GM12873 (cell line): ENCODE results near the gene TSLP.

Experiments used
- TF ChIP-seq, protein P1 (sequence below): IDR thresholded peaks from 2 replicates; pipeline ENCODE4 v1.5.1; 2012; ENCODE audit warnings: low read depth, mild to moderate bottlenecking, moderate library complexity, low read length, control low read depth; ENCODE audit not compliant: insufficient read depth; ENCODE audit errors: missing control alignments

TSLP gene

DNA sequence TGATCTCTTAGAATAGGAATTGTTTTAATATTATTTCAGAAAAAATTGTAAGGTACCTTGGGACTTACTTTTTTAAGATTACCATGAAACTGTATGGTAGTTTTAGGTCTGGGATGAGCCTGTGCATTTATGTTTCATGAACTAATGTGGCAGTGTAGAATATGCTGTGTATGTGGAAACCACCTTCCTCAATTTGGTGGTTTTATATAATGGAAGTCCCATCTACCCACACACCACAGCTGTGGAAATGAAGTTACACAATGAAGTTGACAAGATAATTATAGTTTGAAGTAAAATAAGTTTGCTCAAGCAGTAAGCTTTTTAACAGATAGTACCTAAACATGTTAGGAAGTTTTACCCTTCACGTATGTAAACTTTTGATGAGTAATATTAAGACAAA lies 45.0 kb downstream of the TSLP start:
- TF ChIP-seq, protein P1, sequence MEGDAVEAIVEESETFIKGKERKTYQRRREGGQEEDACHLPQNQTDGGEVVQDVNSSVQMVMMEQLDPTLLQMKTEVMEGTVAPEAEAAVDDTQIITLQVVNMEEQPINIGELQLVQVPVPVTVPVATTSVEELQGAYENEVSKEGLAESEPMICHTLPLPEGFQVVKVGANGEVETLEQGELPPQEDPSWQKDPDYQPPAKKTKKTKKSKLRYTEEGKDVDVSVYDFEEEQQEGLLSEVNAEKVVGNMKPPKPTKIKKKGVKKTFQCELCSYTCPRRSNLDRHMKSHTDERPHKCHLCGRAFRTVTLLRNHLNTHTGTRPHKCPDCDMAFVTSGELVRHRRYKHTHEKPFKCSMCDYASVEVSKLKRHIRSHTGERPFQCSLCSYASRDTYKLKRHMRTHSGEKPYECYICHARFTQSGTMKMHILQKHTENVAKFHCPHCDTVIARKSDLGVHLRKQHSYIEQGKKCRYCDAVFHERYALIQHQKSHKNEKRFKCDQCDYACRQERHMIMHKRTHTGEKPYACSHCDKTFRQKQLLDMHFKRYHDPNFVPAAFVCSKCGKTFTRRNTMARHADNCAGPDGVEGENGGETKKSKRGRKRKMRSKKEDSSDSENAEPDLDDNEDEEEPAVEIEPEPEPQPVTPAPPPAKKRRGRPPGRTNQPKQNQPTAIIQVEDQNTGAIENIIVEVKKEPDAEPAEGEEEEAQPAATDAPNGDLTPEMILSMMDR, result no peak

DNA sequence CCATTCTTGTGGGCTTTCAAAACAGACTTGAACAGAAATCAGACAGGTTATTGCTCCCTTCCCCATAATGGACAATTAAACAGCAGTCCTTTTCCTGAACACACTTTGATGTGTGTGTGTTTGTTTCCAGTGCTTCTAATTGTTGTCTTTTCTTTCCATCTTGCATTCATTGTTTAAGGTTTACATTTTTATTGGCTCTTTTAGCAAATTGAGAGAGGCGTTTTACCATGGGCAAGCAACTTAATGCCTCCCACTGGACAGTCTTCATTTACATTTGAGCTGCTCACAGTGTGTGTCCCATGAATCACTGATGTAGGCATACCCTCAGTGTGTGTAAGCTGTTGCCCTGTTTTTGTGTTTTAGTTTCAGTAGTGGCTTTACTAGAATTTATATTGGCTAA lies 45.6 kb downstream of the TSLP start:
- TF ChIP-seq, protein P1, result no peak

DNA sequence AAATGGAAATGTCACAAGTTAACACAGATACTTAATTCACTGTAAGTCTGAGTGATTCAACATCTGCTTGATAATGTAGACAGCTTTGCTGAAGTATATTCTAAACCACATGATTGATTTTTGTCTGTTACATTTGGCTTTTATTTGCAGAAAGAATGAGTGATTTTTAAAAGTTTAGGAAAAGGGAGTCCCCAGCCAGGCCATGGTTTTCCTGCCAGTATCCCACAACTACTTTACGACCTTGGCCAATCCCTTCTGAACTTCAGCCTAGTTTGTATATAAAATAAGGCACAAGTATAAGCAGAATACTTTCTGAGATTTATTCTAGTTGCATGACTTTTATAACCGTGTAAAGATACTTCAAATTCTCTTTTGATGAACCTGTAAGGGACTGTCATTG lies 47.7 kb downstream of the TSLP start:
- TF ChIP-seq, protein P1, result no peak

DNA sequence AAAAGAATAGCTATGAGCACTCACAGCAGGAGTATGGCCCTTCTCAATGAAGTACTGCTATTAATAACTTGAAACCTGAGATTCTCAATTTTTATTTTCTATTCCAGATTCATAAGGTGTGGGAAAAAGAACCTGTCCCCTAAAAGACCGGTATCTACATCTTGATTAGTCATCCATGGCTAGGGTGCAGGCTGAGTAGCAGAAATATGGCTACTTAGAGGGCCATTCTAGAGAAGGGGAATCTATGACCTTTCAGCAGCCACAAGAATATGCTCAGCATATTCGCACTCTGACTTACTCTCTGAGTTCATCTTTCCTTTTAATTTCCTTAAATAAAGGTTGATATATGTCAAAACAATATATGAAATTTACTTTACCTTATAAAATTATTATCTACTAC lies 48.3 kb downstream of the TSLP start:
- TF ChIP-seq, protein P1, result no peak

DNA sequence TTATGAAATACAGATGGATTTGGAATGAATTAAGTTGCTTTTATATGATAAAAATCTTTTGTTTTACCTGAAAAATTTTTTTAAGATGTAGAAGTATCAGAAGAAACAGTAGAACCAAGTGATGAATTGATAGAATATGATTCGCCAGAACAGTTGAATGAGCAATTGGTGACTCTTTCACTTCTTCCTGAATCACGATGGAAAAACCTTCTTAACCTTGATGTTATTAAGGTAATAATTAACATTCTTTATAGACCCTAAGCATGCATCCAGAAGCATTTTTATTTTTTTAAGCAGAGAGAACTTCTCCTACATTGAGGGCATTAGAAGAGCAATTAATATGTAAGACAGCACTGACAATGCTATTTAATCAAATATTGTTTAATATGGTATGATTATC lies 49.4 kb downstream of the TSLP start:
- TF ChIP-seq, protein P1, result no peak

DNA sequence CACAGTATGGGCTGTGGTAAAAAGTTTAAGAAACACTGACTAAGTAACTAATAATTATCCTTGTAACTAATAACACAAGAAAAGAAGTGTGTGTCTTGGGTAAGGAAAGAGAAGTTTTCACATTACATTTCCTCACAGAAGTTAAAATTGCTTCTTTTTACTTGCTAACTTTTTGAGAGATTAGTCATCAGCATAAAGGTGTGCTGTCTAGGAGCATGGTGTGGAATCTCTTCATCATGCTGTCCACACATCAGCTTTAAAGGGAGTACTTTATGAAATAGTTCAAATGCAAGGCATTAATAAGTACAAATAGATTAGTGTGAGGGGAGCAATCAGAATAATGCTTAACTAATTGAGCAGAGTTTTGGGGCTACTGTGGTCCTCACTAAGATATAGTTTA lies 50.4 kb downstream of the TSLP start:
- TF ChIP-seq, protein P1, result no peak

DNA sequence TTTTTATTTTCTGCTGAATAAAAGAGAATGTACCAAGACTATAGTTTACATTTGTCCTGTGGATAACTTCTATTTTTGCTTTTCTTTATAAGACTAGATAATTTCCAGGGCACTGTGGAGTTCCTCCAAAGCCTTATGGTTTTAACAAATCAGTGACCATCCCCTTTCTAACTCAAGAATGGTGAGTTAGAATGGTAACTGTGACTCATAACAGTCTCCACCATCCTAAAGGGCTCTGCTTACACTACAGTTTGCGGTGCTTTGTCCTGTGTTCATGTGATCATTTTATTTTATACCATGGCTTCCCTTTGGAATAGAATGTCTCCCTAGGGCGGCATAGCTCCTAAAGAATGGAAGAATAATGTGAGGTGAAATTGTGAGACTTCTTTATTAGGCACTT lies 50.9 kb downstream of the TSLP start:
- TF ChIP-seq, protein P1, result no peak
